Heart right ventricle (tissue), 16 donors: ENCODE measurements around the gene POU6F2. TPM values are rescaled to one million over a fixed set of nuclear protein-coding genes. Genes with fewer than 3 reads are reported as not detected.

Source experiments
- ATAC-seq, 8 donors: fragments of 200-7000 bp; cut with Tn5 transposase; one replicate each; pipeline ENCODE4 v1.9.1; 2020; ENCODE audit warnings: mild to moderate bottlenecking in 8 of 8, moderate library complexity in 8 of 8, moderate number of reproducible peaks in 1 of 8
- DNase-seq, 2 donors: peaks; one replicate each; pipeline ENCODE4 v3.0.0-alpha.2; 2020
- H3K27ac ChIP-seq, 10 donors: fragments of 200-600 bp; sonication (generic) in 2 of 10; one replicate each; pipeline versions ENCODE4 v1.5.0 to v1.8.0; 2020 to 2022; ENCODE audit warnings: mild to moderate bottlenecking in 3 of 10
- H3K27me3 ChIP-seq, 7 donors: fragments of 200-600 bp; one replicate each; pipeline ENCODE4 v1.8.0; 2021 to 2022; ENCODE audit warnings: mild to moderate bottlenecking in 2 of 7
- H3K36me3 ChIP-seq, 9 donors: fragments of 200-600 bp; sonication (generic) in 1 of 9; one replicate each; pipeline versions ENCODE4 v1.5.0 to v1.8.0; 2020 to 2022; ENCODE audit warnings: mild to moderate bottlenecking in 2 of 9
- H3K4me1 ChIP-seq, 9 donors: fragments of 200-600 bp; sonication (generic) in 1 of 9; one replicate each; pipeline versions ENCODE4 v1.5.0 to v1.8.0; 2020 to 2022; ENCODE audit warnings: mild to moderate bottlenecking in 4 of 9
- H3K4me3 ChIP-seq, 10 donors: fragments of 200-600 bp; sonication (generic) in 2 of 10; one replicate each; pipeline versions ENCODE4 v1.5.0 to v1.8.0; 2020 to 2022; ENCODE audit warnings: mild to moderate bottlenecking in 7 of 10, moderate library complexity in 2 of 10
- H3K9me3 ChIP-seq, 11 donors: fragments of 200-600 bp in 10 of 11; sonication (generic) in 2 of 11; one replicate each; pipeline versions ENCODE4 v1.5.0 to v1.8.0; 2013 to 2022; ENCODE audit warnings: mild to moderate bottlenecking in 2 of 11, control low read depth in 1 of 11, moderate library complexity in 1 of 11
- CTCF ChIP-seq, 9 donors: fragments of 200-600 bp; sonication (generic) in 2 of 9; IDR thresholded peaks; one replicate each; pipeline versions ENCODE4 v1.5.0 to v1.8.0; 2021 to 2022; ENCODE audit warnings: antibody characterized with exemption in 9 of 9, mild to moderate bottlenecking in 5 of 9, moderate library complexity in 1 of 9
- WGBS, 2 donors: extraction: QIAGEN DNeasy Blood & Tissue Kit; methylation state at CpG; one replicate each; pipeline ENCODE4 v1.1.7; 2013; ENCODE audit warnings: inconsistent platforms in 1 of 2; 5-methylcytosine and 5-hydroxymethylcytosine counted together
- intact Hi-C, 10 donors: fragments of 100-400 bp; cut with DNase I; formaldehyde crosslinking; loops; one replicate each; pipeline versions ENCODE4 v1.11.1 to v1.14.2; 2022
- polyA plus RNA-seq, 2 donors: library from polyadenylated mRNA; stranded (reverse); fragments of 200-250 nt; gene quantifications; one replicate each; pipeline ENCODE4 v1.2.3, GENCODE V29; 2013
- total RNA-seq, 10 donors: library from RNA; stranded (reverse); fragmentation: NEBNext Ultra II Directional in 3 of 10; extraction: Animal tissue kit (Norgen Biotek cat#: 25700) in 3 of 10; gene quantifications; one replicate each; pipeline versions ENCODE4 v1.2.1 to v1.2.4, GENCODE V29; 2021 to 2023
- donor health status: Arrhythmogenic right ventricular cardiomyopathy.
- donor health status: ischemic (EF 13 %, LVEDD 7.1; RV severe dilation, severe dysfunction).
- donor health status: healthy with polysubstance abuse.
- donor health status: DM: no; HTN: yes; CAD: no.
- donor health status: DM: no; HTN: no; CAD: no.
- donor health status: ischemic (EF 25% LVEDD 6.9; RV normal size, moderate dysfunction).
- donor health status: ischemic (EF 25% LVEDD 5.7; RV mildly dilated, moderate dysfunction).
- donor health status: healthy.
- donor health status: DM: yes; HTN: yes; CAD: no.
- donor health status: Ischemic cardiomyopathy.
- donor health status: ischemic (EF 35%, LVEDD 5.7; RV mildly dilated, moderate dysfunction).
- donor health status: nonischemic (EF 11% LVEDD 7.7; RV severe dilation, severe dysfunction).
- donor health status: DM: yes; HTN: yes; CAD: no.
- donor health status: PGD.
- donor health status: ischemic (EF 29% LVEDD 5.4; RV normal size, mild dysfunction).
- donor health status: nonischemic (EF 23%, LVEDD 6.1; RV moderate dilation, normal function).

Gene POU6F2
- total and polyA plus RNA-seq, 12 donors: under 0.01 to 0.83 (median 0.34) TPM

DNA sequence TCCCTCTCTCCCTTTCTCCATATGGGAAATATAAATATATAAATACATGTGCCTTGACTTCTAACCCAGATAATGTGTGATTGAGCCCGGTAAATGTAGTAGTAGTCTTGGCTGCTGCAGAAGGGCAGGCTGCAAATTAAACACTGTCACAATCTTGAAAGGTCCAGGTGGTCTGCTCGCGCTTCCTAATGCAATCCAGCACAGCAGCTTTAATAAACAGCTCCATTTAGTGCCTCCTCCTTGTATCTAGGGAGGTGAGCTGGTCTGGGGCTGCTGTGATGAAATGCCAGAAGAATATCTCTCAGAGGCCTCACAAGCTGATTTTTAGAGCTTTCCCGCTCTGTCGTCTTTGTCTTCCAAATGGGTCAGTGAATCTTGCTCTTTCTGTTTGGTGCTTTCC lies 782 bp downstream of the POU6F2 start:
- Histone ChIP-seq H3K9me3 (no peaks in the 10 kb centered on the region), H3K36me3 (no peaks in the 10 kb centered on the region), H3K4me1 (peaks cover 0 to 5% (median 0%) of the 10 kb centered on the region in 9 donors), H3K4me3 (no peak overlapping the region), H3K27ac (no peak overlapping the region), H3K27me3 (peaks cover 0 to 83% (median 55%) of the 10 kb centered on the region in 7 donors)
- DNase-seq (no peak), ATAC-seq (no peak)
- WGBS, 2 donors: 51 to 52% methylated on average over 5 of the region's 5 CpGs
- TF ChIP-seq CTCF (IDR thresholded peaks at IDR 0.05): no peak
- intact Hi-C loops: no loop called here

DNA sequence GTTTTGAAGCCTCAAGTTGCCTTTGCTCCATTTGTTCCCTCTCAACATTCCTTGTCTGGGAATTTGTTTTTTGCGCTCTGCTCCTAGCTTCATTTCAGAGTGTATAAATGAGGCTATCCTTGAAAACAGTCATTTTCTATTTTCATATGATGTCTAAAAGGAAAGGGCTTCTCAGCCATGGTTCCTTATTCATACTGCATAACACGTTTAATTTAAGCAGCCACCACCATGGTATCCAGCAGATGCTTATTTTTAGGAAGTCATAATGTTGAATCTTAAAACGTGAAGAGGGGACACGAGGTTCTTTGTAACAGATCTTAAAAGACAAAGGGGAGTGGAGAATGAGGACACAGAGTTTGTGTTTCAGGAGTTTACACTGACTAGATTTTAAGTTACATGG lies 14.5 kb downstream of the POU6F2 start:
- no peak for TF ChIP-seq CTCF (IDR thresholded peaks at IDR 0.05)
- DNase-seq: no peak
- no peaks in the 10 kb centered on the region for H3K4me1 ChIP-seq
- WGBS, 2 donors: 67 to 68% methylated on average over 4 of the region's 4 CpGs
- H3K27me3 ChIP-seq: peaks cover 0 to 17% (median 0%) of the 10 kb centered on the region in 7 donors
- H3K4me3 ChIP-seq: no peak overlapping the region
- no peak overlapping the region for H3K27ac ChIP-seq
- intact Hi-C loops: no loop called here
- H3K36me3 ChIP-seq: no peaks in the 10 kb centered on the region
- no peaks in the 10 kb centered on the region for H3K9me3 ChIP-seq
- ATAC-seq: no peak

- H3K9me3 ChIP-seq: no peaks in the 10 kb centered on the region
- no peaks in the 10 kb centered on the region for H3K4me1 ChIP-seq
- WGBS, 2 donors: 89 to 91% methylated on average over 1 of the region's 1 CpG
- ATAC-seq (no peak), DNase-seq (no peak)
- H3K27ac ChIP-seq: no peak overlapping the region
- intact Hi-C loops: no loop called here
- peaks cover 0 to 15% (median 0%) of the 10 kb centered on the region in 7 donors for H3K27me3 ChIP-seq
- no peak overlapping the region for H3K4me3 ChIP-seq
- H3K36me3 ChIP-seq: no peaks in the 10 kb centered on the region
- TF ChIP-seq CTCF (IDR thresholded peaks at IDR 0.05): no peak
Observed at GRCh38 chr7:39001595-39001994, 23.9 kb downstream of the POU6F2 start.

DNA sequence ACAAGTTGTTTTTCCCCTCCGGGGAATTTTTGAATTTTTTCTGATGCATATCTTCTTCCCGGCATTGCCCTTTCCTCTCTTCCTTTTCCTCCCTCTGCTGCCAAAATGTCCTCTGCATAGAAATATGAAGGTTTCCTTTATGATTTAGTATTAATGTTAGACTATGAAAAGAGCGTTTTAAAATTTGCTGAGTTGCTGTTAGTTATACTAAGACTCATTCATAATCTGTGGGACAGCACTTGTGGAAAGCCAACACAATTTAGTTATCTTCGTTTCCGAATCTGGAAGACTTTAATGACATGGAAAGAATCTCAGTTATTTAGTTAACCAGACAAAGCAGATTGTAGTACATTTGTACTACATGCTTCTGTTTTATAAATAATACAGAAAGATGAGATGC lies 25.0 kb downstream of the POU6F2 start:
- no peak for ATAC-seq
- intact Hi-C loops: no loop called here

More for the DNA sequence above, 25.0 kb downstream of the POU6F2 start:
- no peaks in the 10 kb centered on the region for H3K4me1 ChIP-seq
- H3K9me3 ChIP-seq: no peaks in the 10 kb centered on the region
- no peak for TF ChIP-seq CTCF (IDR thresholded peaks at IDR 0.05)
- no peak overlapping the region for H3K4me3 ChIP-seq
- DNase-seq: no peak
- 50 to 51% methylated on average over 5 of the region's 5 CpGs for WGBS, 2 donors
- no peak overlapping the region for H3K27ac ChIP-seq
- H3K36me3 ChIP-seq: no peaks in the 10 kb centered on the region
- peaks cover 0 to 15% (median 0%) of the 10 kb centered on the region in 7 donors for H3K27me3 ChIP-seq
